GM18507 (cell line): Measurements from ENCODE around the gene OCIAD2.
"Not testable (repeated sequence)": the region's sequence is repeated elsewhere in the genome, so short reads cannot be mapped to it uniquely, and the experiment has no call there.

Experiments used
- DNase-seq: peaks from one replicate; pipeline ENCODE4 v3.0.0; 2011; ENCODE audit warnings: low read depth; ENCODE audit not compliant: insufficient read length; ENCODE audit errors: extremely low spot score
- FAIRE-seq: peaks from 2 replicates; lab custom pipeline; 2011; peaks lifted over from hg19 to GRCh38; lab: Jason Lieb, UNC

The OCIAD2 gene

GRCh38 chr4:48906206-48907173, at the start of gene OCIAD2:
TSS of gene OCIAD2 (minus strand) at chr4:48906774. CDS start at chr4:48904549, 2,225 bp downstream.
- DNase-seq (peak; percentile 77), FAIRE-seq (peak; percentile 91)

DNA sequence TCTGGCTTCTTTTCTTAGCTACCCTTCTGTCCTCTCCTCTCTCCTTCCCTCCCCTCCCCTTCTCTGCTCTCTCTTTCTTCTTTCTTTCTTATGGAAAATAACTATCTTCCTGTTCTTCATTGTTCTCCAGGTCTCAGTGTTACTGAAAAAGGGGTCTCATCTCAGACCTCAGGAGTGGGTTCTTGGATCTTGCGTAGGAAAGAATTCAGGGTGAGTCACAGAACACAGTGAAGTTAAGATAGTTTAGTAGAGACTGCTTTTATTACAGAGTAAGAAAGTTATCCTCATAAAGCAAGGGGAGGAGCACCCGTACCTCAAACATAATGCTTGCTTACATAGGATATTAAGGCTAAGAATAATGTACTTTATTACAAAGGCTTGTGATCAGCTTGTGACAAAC, 47.7 kb upstream of the OCIAD2 start:
- no peak for DNase-seq
- no peak for FAIRE-seq

- no peak for DNase-seq
- no peak for FAIRE-seq
These were observed 43.1 kb upstream of the OCIAD2 start for GRCh38 chr4:48949518-48950219.

DNA sequence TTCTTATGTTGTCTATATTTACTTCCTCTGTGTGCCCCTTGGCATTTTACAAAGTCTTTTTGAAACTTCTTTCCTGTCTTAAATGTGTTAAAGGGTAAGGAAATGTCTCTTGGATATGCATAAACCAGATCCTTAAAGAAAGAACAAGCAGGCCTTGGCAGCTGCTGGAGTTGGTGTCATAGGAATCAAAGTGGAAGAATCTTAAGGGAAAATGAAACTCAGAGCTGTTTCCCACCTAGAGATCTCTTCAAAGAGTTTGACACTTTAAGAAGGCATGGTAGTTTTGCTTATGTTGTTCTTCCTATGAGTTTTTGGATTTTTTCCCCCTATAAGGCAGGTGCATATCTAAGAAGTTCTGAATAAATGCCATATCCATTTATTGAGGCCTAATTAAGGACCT, 42.5 kb upstream of the OCIAD2 start:
- no peak for FAIRE-seq

GRCh38 chr4:48947731-48948130, 41.2 kb upstream of the OCIAD2 start:
- DNase-seq (no peak), FAIRE-seq (no peak)

More for the DNA sequence above, 42.5 kb upstream of the OCIAD2 start:
- no peak for DNase-seq

DNA sequence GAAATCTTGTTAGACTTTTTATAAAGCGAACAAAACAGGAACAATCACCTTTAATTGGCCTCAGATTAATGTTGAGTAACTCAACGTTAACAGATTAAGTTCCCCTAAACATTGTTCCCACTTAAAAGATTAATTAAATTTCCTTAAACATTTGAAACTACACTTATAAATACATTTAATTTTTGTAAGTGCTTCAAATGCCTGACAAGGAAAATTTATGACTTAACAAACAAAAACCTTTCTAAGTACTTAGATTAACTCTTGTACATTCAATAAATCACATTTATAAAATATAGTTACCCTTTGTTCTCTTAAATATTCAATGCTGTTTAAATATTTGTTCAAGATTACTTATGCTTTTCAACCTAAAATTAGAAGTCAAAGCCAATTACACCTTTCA, 39.4 kb upstream of the OCIAD2 start:
- no peak for DNase-seq
- no peak for FAIRE-seq

GRCh38 chr4:48944756-48945241, 38.2 kb upstream of the OCIAD2 start:
- FAIRE-seq (no peak), DNase-seq (no peak)

DNA sequence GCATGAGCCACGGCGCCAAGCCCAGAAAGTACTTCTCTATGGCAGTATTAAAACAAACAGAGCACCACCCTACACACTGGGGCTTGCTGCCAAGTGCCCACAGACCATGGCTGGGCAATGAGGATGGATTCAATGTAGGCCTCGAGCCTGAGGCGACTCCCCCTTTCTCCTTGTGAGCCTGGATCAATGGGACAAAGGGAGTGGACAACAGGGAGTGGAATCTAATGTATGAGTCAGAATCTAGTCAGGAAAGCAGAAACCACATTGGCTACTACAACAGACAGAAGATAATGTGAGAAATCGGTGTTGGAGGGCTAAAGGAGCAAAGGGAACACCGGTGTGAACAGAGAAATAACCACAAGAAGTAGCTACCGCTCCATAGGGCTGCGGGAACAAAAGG, 37.7 kb upstream of the OCIAD2 start:
- DNase-seq: no peak

DNA sequence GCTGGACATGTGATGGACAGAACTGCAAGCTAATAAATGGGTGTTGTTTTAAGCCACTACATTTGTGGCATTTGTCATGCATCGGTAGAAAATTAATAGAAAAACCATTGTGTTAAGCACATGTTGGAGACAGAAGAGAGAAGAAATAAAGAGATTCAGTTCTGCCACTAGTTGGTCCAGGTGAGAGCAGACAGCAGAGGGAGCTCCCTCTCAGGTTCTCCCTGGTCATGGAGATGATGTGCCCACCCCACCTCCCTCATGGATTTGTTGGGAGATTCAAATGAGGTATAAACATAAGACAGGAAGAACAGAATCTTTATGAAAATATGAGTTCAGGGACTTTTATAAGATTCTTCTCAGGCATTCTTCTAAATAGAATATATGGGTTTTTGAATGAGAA, 36.8 kb upstream of the OCIAD2 start:
- FAIRE-seq (no peak), DNase-seq (no peak)

More for the DNA sequence above, 37.7 kb upstream of the OCIAD2 start:
- FAIRE-seq: no peak

DNA sequence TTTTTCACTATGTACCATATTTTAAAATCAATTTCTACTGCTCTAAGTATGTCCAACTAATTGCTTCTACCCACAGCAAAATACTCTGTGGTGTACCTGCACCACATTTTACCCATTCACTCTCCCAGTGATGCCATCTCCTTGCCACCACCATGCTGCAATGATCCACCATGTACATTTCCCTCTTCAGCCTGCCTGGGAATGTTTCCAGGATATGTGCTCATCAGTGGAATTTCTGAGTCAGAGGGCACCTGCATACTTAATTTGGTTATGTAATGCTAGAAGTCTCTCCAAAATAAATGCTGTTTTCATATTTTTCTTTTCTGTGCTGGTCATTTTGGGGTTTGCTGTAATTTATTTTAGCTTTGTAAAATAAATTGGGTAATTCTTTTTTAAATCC, 33.2 kb upstream of the OCIAD2 start:
- DNase-seq (no peak), FAIRE-seq (no peak)

GRCh38 chr4:48938831-48939230, 32.3 kb upstream of the OCIAD2 start:
- FAIRE-seq: no peak
- no peak for DNase-seq

- no peak for FAIRE-seq
- DNase-seq: no peak
These were observed 30.5 kb upstream of the OCIAD2 start for GRCh38 chr4:48937033-48937432.

DNA sequence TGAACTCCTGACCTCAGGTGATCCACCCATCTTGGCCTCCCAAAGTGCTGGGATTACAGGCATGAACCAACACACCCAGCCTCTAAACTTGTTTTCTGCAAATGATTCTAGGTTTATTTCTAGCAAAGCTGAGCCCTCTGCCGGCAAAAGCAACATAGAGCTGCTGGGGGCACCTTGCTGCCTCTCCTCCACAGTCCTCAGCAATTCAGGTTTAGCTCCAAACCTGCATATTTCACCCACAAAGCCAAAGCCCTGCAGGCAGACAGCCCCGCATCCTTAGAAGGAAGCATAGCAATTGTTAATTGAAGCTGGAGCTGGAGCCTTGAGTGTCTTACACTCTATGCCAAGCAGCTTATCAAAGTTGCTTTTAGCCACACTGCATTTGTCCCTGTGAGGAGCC, 24.9 kb upstream of the OCIAD2 start:
- DNase-seq (no peak), FAIRE-seq (no peak)

DNA sequence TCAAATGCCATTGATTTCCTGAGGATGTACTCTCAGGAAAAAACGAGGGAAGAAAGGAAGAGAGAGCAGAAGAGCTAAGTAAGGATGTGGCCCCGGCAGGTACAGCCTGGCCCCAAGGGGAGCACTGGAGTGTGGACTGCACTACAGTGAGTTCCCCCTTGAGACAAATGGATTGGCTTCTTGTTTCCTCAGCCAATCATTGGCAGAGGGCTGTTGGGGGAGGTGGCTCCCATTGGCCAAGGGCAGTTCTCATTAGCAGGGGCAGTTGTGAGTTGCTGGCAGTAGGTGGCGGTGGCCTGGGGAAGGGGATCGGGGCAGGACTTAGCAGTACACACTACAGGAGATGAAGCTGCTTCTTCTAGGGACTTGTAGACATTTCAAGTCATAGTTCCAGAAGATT, 24.1 kb upstream of the OCIAD2 start:
- DNase-seq (no peak), FAIRE-seq (no peak)

GRCh38 chr4:48924416-48924815, 17.8 kb upstream of the OCIAD2 start:
- FAIRE-seq (no peak), DNase-seq (no peak)

- FAIRE-seq, DNase-seq: not testable (repeated sequence)
These were observed 16.5 kb upstream of the OCIAD2 start for GRCh38 chr4:48923065-48923464.

- DNase-seq: no peak
- FAIRE-seq: no peak
These were observed 7.7 kb upstream of the OCIAD2 start for GRCh38 chr4:48914311-48914710.

GRCh38 chr4:48913346-48913745, 6.8 kb upstream of the OCIAD2 start:
- no peak for FAIRE-seq
- no peak for DNase-seq

- DNase-seq (no peak), FAIRE-seq (no peak)
These were observed 5.8 kb upstream of the OCIAD2 start for GRCh38 chr4:48912349-48912748.

DNA sequence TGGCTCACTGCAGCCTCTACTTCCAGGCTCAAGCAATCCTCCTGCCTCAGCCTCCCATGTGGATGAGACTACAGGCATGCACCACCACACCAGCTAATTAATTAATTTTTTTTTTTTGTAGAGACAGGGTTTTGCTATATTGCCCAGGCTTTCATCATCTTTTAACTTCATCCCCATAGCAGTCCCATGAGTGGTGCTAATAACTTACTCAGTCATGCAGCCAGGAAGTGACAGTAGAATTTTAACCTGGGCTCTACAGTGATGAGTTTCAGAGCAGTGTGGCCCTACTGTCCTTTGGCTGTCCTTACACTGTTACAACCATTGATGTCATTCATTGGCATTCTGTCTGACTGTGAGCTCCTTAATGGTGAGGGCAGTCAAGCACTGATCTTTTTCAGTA, 3.9 kb upstream of the OCIAD2 start:
- FAIRE-seq (peak; percentile 45), DNase-seq (no peak)
